Nucleus accumbens (tissue), 56 donors: ENCODE data around the gene ST8SIA2.

Experiments
- DNase-seq, 56 donors: peaks; one replicate each; lab custom pipeline; 2025; lab: John Stamatoyannopoulos, UW

The ST8SIA2 gene

GRCh38 chr15:92430069-92430440 lies 36.4 kb downstream of the ST8SIA2 start:
- no peak for DNase-seq

- no peak for DNase-seq
Measured at GRCh38 chr15:92435145-92435544, 41.5 kb downstream of the ST8SIA2 start.

- DNase-seq, result no peak
Measured at GRCh38 chr15:92438471-92438870, 44.8 kb downstream of the ST8SIA2 start.

- DNase-seq, result no peak
Measured at GRCh38 chr15:92443381-92443780, 49.7 kb downstream of the ST8SIA2 start.

GRCh38 chr15:92444631-92445030 lies 51.0 kb downstream of the ST8SIA2 start:
- DNase-seq, result no peak

GRCh38 chr15:92448370-92448769 lies 54.7 kb downstream of the ST8SIA2 start:
- DNase-seq, result no peak

GRCh38 chr15:92449476-92449875 lies 55.8 kb downstream of the ST8SIA2 start:
- DNase-seq, result no peak

- no peak for DNase-seq
Measured at GRCh38 chr15:92451225-92451825, 57.6 kb downstream of the ST8SIA2 start.

- no peak for DNase-seq
Measured at GRCh38 chr15:92452143-92452542, 58.5 kb downstream of the ST8SIA2 start.

GRCh38 chr15:92453607-92454006 lies 59.9 kb downstream of the ST8SIA2 start:
- DNase-seq, result no peak

- no peak for DNase-seq
Measured at GRCh38 chr15:92454555-92455105, 60.9 kb downstream of the ST8SIA2 start.

GRCh38 chr15:92455271-92455670 lies 61.6 kb downstream of the ST8SIA2 start:
- peak in 9 of 56 donors; percentile 1 to 47 (median 19) for DNase-seq

- no peak for DNase-seq
Measured at GRCh38 chr15:92457471-92458041, 63.9 kb downstream of the ST8SIA2 start.

- DNase-seq, result peak in 17 of 56 donors; percentile 3 to 60 (median 23)
Measured at GRCh38 chr15:92460023-92460422, 66.3 kb downstream of the ST8SIA2 start.

GRCh38 chr15:92462424-92463125 lies 68.9 kb downstream of the ST8SIA2 start:
- no peak for DNase-seq

- no peak for DNase-seq
Measured at GRCh38 chr15:92463352-92463751, 69.7 kb downstream of the ST8SIA2 start.

GRCh38 chr15:92463826-92464225 lies 70.1 kb downstream of the ST8SIA2 start:
- no peak for DNase-seq

- no peak for DNase-seq
Measured at GRCh38 chr15:92466834-92467233, 73.2 kb downstream of the ST8SIA2 start.

- no peak for DNase-seq
Measured at GRCh38 chr15:92467245-92467644, 73.6 kb downstream of the ST8SIA2 start.

GRCh38 chr15:92468991-92469390 lies 75.3 kb downstream of the ST8SIA2 start:
- DNase-seq, result no peak

GRCh38 chr15:92471288-92471687 lies 77.6 kb downstream of the ST8SIA2 start:
- no peak for DNase-seq

GRCh38 chr15:92473756-92474155 lies 80.1 kb downstream of the ST8SIA2 start:
- DNase-seq, result no peak
